HepG2 (cell line): ENCODE data around the gene CD300C. TPM values are rescaled to one million over a fixed set of nuclear protein-coding genes. Genes with fewer than 3 reads are reported as not detected.
A peak's percentile ranks its signal among the peaks of the same experiment; 100 is the strongest.

Experiments
- ATAC-seq: fragments of 200-7000 bp; cut with Tn5 transposase; 3 replicates; pipeline ENCODE4 v1.9.1; 2020; ENCODE audit warnings: mild to moderate bottlenecking, moderate library complexity
- BruUV-seq: library from RNA; stranded (reverse); fragments of 400-500 nt; replicated peaks from 2 replicates; lab custom pipeline; 2021; lab: Mats Ljungman, UMichigan
- CTCF ChIA-PET: fragments of 300-600 bp; formaldehyde crosslinking; extraction: SDS; loops from one replicate; lab custom pipeline; 2021; ENCODE audit warnings: low total read pairs, inconsistent platforms, low intra/inter-chr PET ratio; lab: Yijun Ruan, JAX
- POLR2A ChIA-PET: fragments of 350-600 bp; sonication (Branson Sonifier 250); formaldehyde crosslinking; loops from one replicate; lab custom pipeline; 2020; ENCODE audit warnings: antibody characterized with exemption, inconsistent platforms; lab: Yijun Ruan, JAX
- DNase-seq: peaks from one replicate; pipeline ENCODE4 v3.0.0-alpha.2; 2015; ENCODE audit warnings: low spot score
- FAIRE-seq: peaks from 3 replicates; lab custom pipeline; 2011; peaks lifted over from hg19 to GRCh38; lab: Jason Lieb, UNC
- H2AFZ ChIP-seq: one replicate; pipeline ENCODE4 v1.6.1; 2011; ENCODE audit warnings: low read length, inconsistent platforms
- H3K27ac ChIP-seq: fragments of 300-600 bp; 3 replicates; pipeline ENCODE4 v1.8.0; 2011; ENCODE audit warnings: mixed run types, mild to moderate bottlenecking, mixed read lengths, low read length, inconsistent platforms; ENCODE audit not compliant: insufficient read depth; ENCODE audit errors: extremely low read length
- H3K27me3 ChIP-seq, 2 experiments: fragments of 200-600 bp in 1 of 2; 2 replicates in 1 of 2; 3 replicates in 1 of 2; pipeline versions ENCODE4 v1.6.0 to v1.8.0; 2011; ENCODE audit warnings: low read length in 2 of 2, mild to moderate bottlenecking in 2 of 2, moderate library complexity in 2 of 2, inconsistent platforms in 1 of 2; ENCODE audit not compliant: insufficient read depth in 2 of 2, control insufficient read depth in 1 of 2
- H3K36me3 ChIP-seq, 2 experiments: fragments of 200-600 bp in 1 of 2; replicated peaks in 1 of 2; 2 replicates in 1 of 2; 3 replicates in 1 of 2; pipeline versions ENCODE4 v1.5.1 to v1.8.0; 2011; ENCODE audit warnings: low read length in 2 of 2, inconsistent platforms in 1 of 2; ENCODE audit not compliant: insufficient read depth in 2 of 2, control insufficient read depth in 1 of 2
- H3K4me1 ChIP-seq: 2 replicates; pipeline ENCODE4 v1.5.1; 2012; ENCODE audit warnings: low read length, inconsistent platforms; ENCODE audit not compliant: insufficient read depth
- H3K4me2 ChIP-seq: 2 replicates; pipeline ENCODE4 v1.6.0; 2011; ENCODE audit warnings: low read depth, low read length, inconsistent platforms
- H3K4me3 ChIP-seq, 3 experiments: fragments of 200-600 bp in 1 of 3; sonication (generic), shearing (Covaris generic) in 1 of 3; replicated peaks in 1 of 3; 2 replicates each; pipeline ENCODE4 v1.5.1; 2011 to 2016; ENCODE audit warnings: low read length in 3 of 3, inconsistent platforms in 2 of 3, low read depth in 2 of 3, mild to moderate bottlenecking in 2 of 3, control low read depth in 1 of 3, mixed read lengths in 1 of 3; ENCODE audit not compliant: insufficient read depth in 1 of 3
- H3K79me2 ChIP-seq: one replicate; pipeline ENCODE4 v1.6.1; 2011; ENCODE audit warnings: low read length, inconsistent platforms; ENCODE audit not compliant: insufficient read depth
- H3K9ac ChIP-seq: 2 replicates; pipeline ENCODE4 v1.6.0; 2011; ENCODE audit warnings: mild to moderate bottlenecking, low read depth, low read length, inconsistent platforms; ENCODE audit not compliant: insufficient read depth
- H3K9me3 ChIP-seq: 2 replicates; pipeline ENCODE4 v1.5.1; 2012; ENCODE audit warnings: mild to moderate bottlenecking, low read length
- H4K20me1 ChIP-seq: 2 replicates; pipeline ENCODE4 v1.6.0; 2011; ENCODE audit warnings: inconsistent platforms, mild to moderate bottlenecking, low read length, moderate library complexity; ENCODE audit not compliant: insufficient read depth
- ATM ChIP-seq: fragments of 450-650 bp; IDR thresholded peaks from 2 replicates; pipeline ENCODE4 v1.7.1; 2017; ENCODE audit warnings: mild to moderate bottlenecking, borderline replicate concordance
- CCAR2 ChIP-seq: fragments of 200-400 bp; formaldehyde crosslinking; optimal IDR thresholded peaks from 2 replicates; pipeline ENCODE3; 2018; ENCODE audit warnings: low read depth, mild to moderate bottlenecking, low read length, moderate library complexity
- CREM ChIP-seq, 2 experiments: sonication (generic) in 1 of 2; formaldehyde crosslinking in 1 of 2; IDR thresholded peaks; 2 replicates each; pipeline versions ENCODE4 v1.4.0 to v1.6.1; 2016 to 2020; ENCODE audit warnings: antibody characterized with exemption in 1 of 2, mild to moderate bottlenecking in 1 of 2, missing genetic modification reagents in 1 of 2
- ERF ChIP-seq: IDR thresholded peaks from 2 replicates; pipeline ENCODE4 v1.6.1; 2018; ENCODE audit warnings: missing biosample characterization, missing genetic modification reagents
- HOXA9 ChIP-seq: sonication (generic); formaldehyde crosslinking; IDR thresholded peaks from 2 replicates; pipeline ENCODE4 v1.8.1; 2022; ENCODE audit warnings: missing genetic modification reagents, mild to moderate bottlenecking, moderate library complexity, borderline replicate concordance
- MTA1 ChIP-seq: sonication (generic); formaldehyde crosslinking; IDR thresholded peaks from 2 replicates; pipeline ENCODE4 v1.4.0; 2020; ENCODE audit warnings: missing genetic modification reagents, mild to moderate bottlenecking, borderline replicate concordance
- MYC ChIP-seq: sonication (generic); formaldehyde crosslinking; IDR thresholded peaks from 2 replicates; pipeline ENCODE4 v1.9.0; 2021; ENCODE audit warnings: missing genetic modification reagents, borderline replicate concordance
- NCOA2 ChIP-seq: sonication (generic); formaldehyde crosslinking; IDR thresholded peaks from 2 replicates; pipeline ENCODE4 v1.8.0; 2022; ENCODE audit warnings: inconsistent platforms
- PBX3 ChIP-seq: sonication (generic); formaldehyde crosslinking; IDR thresholded peaks from 2 replicates; pipeline ENCODE4 v1.8.1; 2023; ENCODE audit warnings: missing genetic modification reagents, inconsistent platforms, borderline replicate concordance
- RARG ChIP-seq: sonication (generic); formaldehyde crosslinking; IDR thresholded peaks from 2 replicates; pipeline ENCODE4 v1.4.0; 2020; ENCODE audit warnings: low read depth, mild to moderate bottlenecking, missing genetic modification reagents
- ZFP91 ChIP-seq: sonication (generic); formaldehyde crosslinking; IDR thresholded peaks from 2 replicates; pipeline ENCODE4 v1.9.0; 2022; ENCODE audit warnings: missing genetic modification reagents, mild to moderate bottlenecking, borderline replicate concordance
- ZHX2 ChIP-seq, 2 experiments: sonication (generic) in 1 of 2; formaldehyde crosslinking in 1 of 2; IDR thresholded peaks; 2 replicates each; pipeline versions ENCODE4 v1.6.1 to v1.9.0; 2014 to 2022; ENCODE audit warnings: antibody characterized with exemption in 1 of 2, borderline replicate concordance in 1 of 2, inconsistent platforms in 1 of 2, low read depth in 1 of 2, missing genetic modification reagents in 1 of 2
- ZKSCAN5 ChIP-seq: sonication (generic); formaldehyde crosslinking; IDR thresholded peaks from 2 replicates; pipeline ENCODE4 v1.5.1; 2020; ENCODE audit warnings: mild to moderate bottlenecking, missing genetic modification reagents
- ZNF124 ChIP-seq: sonication (generic); formaldehyde crosslinking; IDR thresholded peaks from 2 replicates; pipeline ENCODE4 v1.4.0; 2020; ENCODE audit warnings: missing genetic modification reagents
- ZNF282 ChIP-seq: fragments of 450-650 bp; IDR thresholded peaks from 2 replicates; pipeline ENCODE4 v1.6.1; 2018; ENCODE audit not compliant: partially characterized antibody
- ZNF337 ChIP-seq: sonication (generic); formaldehyde crosslinking; IDR thresholded peaks from 2 replicates; pipeline ENCODE4 v1.5.1; 2020; ENCODE audit warnings: missing genetic modification reagents, low read depth, mild to moderate bottlenecking, borderline replicate concordance
- ZNF383 ChIP-seq: sonication (generic); formaldehyde crosslinking; IDR thresholded peaks from 2 replicates; pipeline ENCODE4 v1.4.0; 2020; ENCODE audit warnings: missing genetic modification reagents, mild to moderate bottlenecking, borderline replicate concordance
- WGBS: methylation state at CpG from one replicate; pipeline ENCODE4 v1.1.6; 2017; ENCODE audit warnings: low lambda C conversion rate; 5-methylcytosine and 5-hydroxymethylcytosine counted together
- in situ Hi-C: cut with HindIII; loops from 2 replicates; pipeline ENCODE4 v1.10.0; 2017; ENCODE audit warnings: low pct_unique_long_range_greater_than_20kb; ENCODE audit not compliant: extremely low pct_ligation_motif_present
- intact Hi-C: fragments of 100-400 bp; cut with micrococcal nuclease; formaldehyde crosslinking; loops from one replicate; pipeline ENCODE4 v1.10.0; 2022; ENCODE audit not compliant: unreplicated experiment
- polyA plus RNA-seq, 8 experiments: library from polyadenylated mRNA; depleted of rRNA in 3 of 8; stranded (reverse) in 7 of 8; unstranded in 1 of 8; fragments of >200 nt; fragmentation: Illumina TruSeq in 4 of 8; extraction: Trizol in 4 of 8; gene quantifications; 2 replicates each; pipeline versions ENCODE4 v1.2.1 to v1.2.3, GENCODE V29; 2011 to 2016; ENCODE audit warnings: low read depth in 4 of 8, missing spikeins in 1 of 8, mixed read lengths in 1 of 8; ENCODE audit not compliant: insufficient read depth in 1 of 8
- total RNA-seq, 5 experiments: library from RNA; depleted of rRNA; stranded (reverse); fragments of >200 nt; fragmentation: Illumina TruSeq; extraction: Trizol; gene quantifications; 2 replicates each; pipeline ENCODE4 v1.2.3, GENCODE V29; 2016; ENCODE audit warnings: low read depth in 1 of 5

CD300C gene
- total and polyA plus RNA-seq, 2 of the 13 experiments (the other 11 are each of a cell fraction or from before 2014, with no cell fraction given): not detected

- H3K36me3 ChIP-seq: no peaks in the 10 kb centered on the region
- intact Hi-C loops: no loop called here
- H3K27me3 ChIP-seq: peaks cover 7 to 53% of the 10 kb centered on the region in 2 experiments
- ATAC-seq (no peak), DNase-seq (no peak), FAIRE-seq (no peak)
- 3% methylated on average over 1 of the region's 1 CpG for WGBS
- H3K9me3 ChIP-seq: no peaks in the 10 kb centered on the region
- no peak overlapping the region for H3K4me3 ChIP-seq
- BruUV-seq: no TSS peak
- H3K27ac ChIP-seq: no peak overlapping the region
- no peaks in the 10 kb centered on the region for H3K4me1 ChIP-seq
- no peaks in the 10 kb centered on the region for H3K79me2 ChIP-seq
- ChIA-PET POLR2A (no interaction called here), CTCF (no interaction called here)
- H3K4me2 ChIP-seq: no peak overlapping the region
- in situ Hi-C loops: no loop called here
- H4K20me1 ChIP-seq: no peaks in the 10 kb centered on the region
- no peak overlapping the region for H2AFZ ChIP-seq
- no peak overlapping the region for H3K9ac ChIP-seq
- TF ChIP-seq ZFP91 (CRISPR knock-in tag) (no peak), RARG (no peak), ATM (peak; percentile 83; the same call in 1 of the 2 replicates), ERF (no peak), HOXA9 (CRISPR knock-in tag) (peak; percentile 57; the same call in 1 of the 2 replicates), ZNF282 (peak; percentile 90), MTA1 (CRISPR knock-in tag) (no peak), ZNF337 (CRISPR knock-in tag) (no peak), PBX3 (CRISPR knock-in tag) (no peak), ZNF383 (CRISPR knock-in tag) (no peak), ZKSCAN5 (no peak), CCAR2 (no peak), NCOA2 (CRISPR knock-in tag) (no peak), MYC (no peak), CREM (IDR thresholded peaks at IDR 0.05) (no peak), CREM (CRISPR knock-in tag; IDR thresholded peaks at IDR 0.05) (no peak), ZNF124 (CRISPR knock-in tag) (no peak), ZHX2 (IDR thresholded peaks at IDR 0.05; ENCODE audit: low read depth) (no peak), ZHX2 (CRISPR knock-in tag; IDR thresholded peaks at IDR 0.05; ENCODE audit: borderline replicate concordance) (no peak)
Measured at GRCh38 chr17:74563358-74563757, 17.4 kb upstream of the CD300C start.
